Effector memory CD8-positive, alpha-beta T cell (primary cell): Measurements from ENCODE around the gene C21orf91.

ENCODE experiments used
- ATAC-seq: fragments of 150-1000 bp; cut with Tn5 transposase; replicated peaks from 2 replicates; pipeline ENCODE4 v1.10.0; 2021; ENCODE audit warnings: mild to moderate bottlenecking, moderate library complexity
- DNase-seq, 3 experiments: peaks; one replicate each; pipeline ENCODE4 v3.0.0; 2021
- H3K27ac Mint-ChIP-seq, 2 donors: one replicate each; pipeline ENCODE4 v1.8.0; 2022; ENCODE audit warnings: mild to moderate bottlenecking in 2 of 2, mixed read lengths in 2 of 2, moderate library complexity in 2 of 2
- H3K27me3 Mint-ChIP-seq, 2 donors: one replicate each; pipeline ENCODE4 v1.8.0; 2022; ENCODE audit warnings: mixed read lengths in 2 of 2
- H3K36me3 Mint-ChIP-seq: one replicate; pipeline ENCODE4 v1.8.0; 2022; ENCODE audit warnings: mild to moderate bottlenecking, moderate library complexity, mixed read lengths; ENCODE audit not compliant: insufficient read depth
- H3K4me1 Mint-ChIP-seq, 2 donors: one replicate each; pipeline ENCODE4 v1.8.0; 2022; ENCODE audit warnings: low read depth in 2 of 2, mixed read lengths in 2 of 2
- H3K4me3 Mint-ChIP-seq, 2 donors: one replicate each; pipeline ENCODE4 v1.8.0; 2022; ENCODE audit warnings: mild to moderate bottlenecking in 2 of 2, mixed read lengths in 2 of 2, moderate library complexity in 2 of 2
- H3K9me3 Mint-ChIP-seq, 2 donors: one replicate each; pipeline ENCODE4 v1.8.0; 2022; ENCODE audit warnings: mixed read lengths in 2 of 2
- total RNA-seq, 9 experiments: gene quantifications; one replicate each; lab custom pipeline; 2026; lab: John Stamatoyannopoulos, UW

C21orf91 gene
- 45.7 to 90.0 (median 74.8) reads per million in 9 experiments for total RNA-seq

- Mint-ChIP-seq H3K27ac (peak within 1 kb of the TSS; percentile 97), H3K9me3 (no peaks in the 10 kb centered on the region), H3K36me3 (peaks cover 54% of the 10 kb centered on the region), H3K27me3 (no peaks in the 10 kb centered on the region), H3K4me3 (peak within 1 kb of the TSS; percentile 83 to 86), H3K4me1 (peaks cover 24 to 42% of the 10 kb centered on the region in 2 donors)
- ATAC-seq (peak; percentile 85), DNase-seq (peak; percentile 80 to 86 (median 83))
These were observed at the start of gene C21orf91 for GRCh38 chr21:17819114-17819876. Gene C21orf91, minus strand, starts transcription at chr21:17819356. Its CDS starts 1,038 bp downstream, at chr21:17818318.

DNA sequence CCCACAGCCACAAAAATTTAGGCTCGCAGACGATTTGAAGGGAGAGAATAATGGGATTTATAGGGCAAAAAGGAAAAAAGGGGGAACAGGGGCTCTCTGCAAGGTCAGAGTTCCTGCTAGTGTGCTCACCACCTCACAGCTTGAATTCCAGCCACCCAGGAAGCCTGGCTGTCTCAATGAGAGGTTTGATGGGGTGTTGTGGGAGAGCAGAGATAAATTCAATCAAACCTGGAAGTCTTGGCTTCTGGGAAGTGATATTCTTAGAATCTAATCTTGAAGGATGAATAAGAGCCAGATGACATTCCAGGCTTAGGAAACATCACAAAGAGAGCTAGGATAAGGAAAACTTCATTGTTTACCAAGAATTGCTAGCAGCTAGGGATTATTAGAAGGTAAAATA is 47.4 kb upstream of the C21orf91 start:
- H3K36me3 Mint-ChIP-seq = no peaks in the 10 kb centered on the region
- H3K27me3 Mint-ChIP-seq = no peaks in the 10 kb centered on the region
- H3K9me3 Mint-ChIP-seq = no peaks in the 10 kb centered on the region
- ATAC-seq (no peak), DNase-seq (no peak)
- no peaks in the 10 kb centered on the region for H3K4me1 Mint-ChIP-seq
- H3K4me3 Mint-ChIP-seq = no peak overlapping the region
- no peak overlapping the region for H3K27ac Mint-ChIP-seq

DNA sequence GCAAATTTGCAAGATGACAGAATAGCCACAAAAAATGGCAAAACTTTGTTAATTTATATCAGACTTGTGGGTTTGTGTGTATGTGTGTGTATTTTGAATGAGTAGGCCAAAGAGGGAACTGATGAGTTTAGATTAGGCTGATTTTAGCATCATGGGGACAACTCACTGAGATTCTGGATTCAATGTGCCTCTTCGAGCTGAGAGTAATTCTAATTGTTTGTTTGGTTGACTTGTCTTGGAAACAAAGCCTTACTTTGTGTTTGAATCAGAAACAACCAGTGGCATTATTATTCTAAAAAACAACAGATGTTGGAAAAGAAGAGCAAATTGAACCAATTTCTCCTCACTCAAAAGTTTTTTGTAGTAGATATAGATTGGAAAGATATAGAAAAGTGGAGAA is 40.5 kb upstream of the C21orf91 start:
- no peak for ATAC-seq
- Mint-ChIP-seq H3K4me1 (peaks cover 0 to 2% of the 10 kb centered on the region in 2 donors), H3K27ac (peak overlapping the region in 1 of 2 donors; percentile 42), H3K9me3 (no peaks in the 10 kb centered on the region), H3K36me3 (peaks cover 2% of the 10 kb centered on the region), H3K27me3 (peaks cover 0 to 6% of the 10 kb centered on the region in 2 donors), H3K4me3 (no peak overlapping the region)
- no peak for DNase-seq

GRCh38 chr21:17858747-17859146 is 39.6 kb upstream of the C21orf91 start:
- DNase-seq = no peak
- H3K9me3 Mint-ChIP-seq = no peaks in the 10 kb centered on the region
- ATAC-seq = no peak
- H3K27me3 Mint-ChIP-seq = peaks cover 0 to 7% of the 10 kb centered on the region in 2 donors
- H3K4me3 Mint-ChIP-seq = no peak overlapping the region
- peaks cover 2% of the 10 kb centered on the region for H3K36me3 Mint-ChIP-seq
- no peak overlapping the region for H3K27ac Mint-ChIP-seq
- H3K4me1 Mint-ChIP-seq = peaks cover 0 to 2% of the 10 kb centered on the region in 2 donors

DNA sequence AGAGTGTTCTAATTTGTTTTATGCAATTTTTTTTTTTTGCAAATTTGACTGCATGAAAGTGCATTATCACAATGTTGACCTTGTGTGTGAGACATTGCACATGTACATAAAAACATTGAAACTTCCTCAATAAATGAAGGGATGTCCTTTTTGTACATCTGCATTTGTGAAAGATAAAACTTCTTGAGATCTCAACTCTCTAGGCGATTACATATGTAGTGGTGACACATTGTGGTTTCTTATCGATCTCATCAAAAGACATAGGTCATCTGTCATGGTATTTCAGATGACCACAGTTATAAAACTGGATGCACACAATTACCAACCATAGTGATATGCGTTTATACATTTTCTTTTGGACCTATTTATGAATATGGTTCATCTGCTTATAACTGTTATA is 35.6 kb upstream of the C21orf91 start:
- Mint-ChIP-seq H3K4me1 (peaks cover 0 to 4% of the 10 kb centered on the region in 2 donors), H3K9me3 (no peaks in the 10 kb centered on the region), H3K4me3 (no peak overlapping the region), H3K27ac (no peak overlapping the region), H3K36me3 (no peaks in the 10 kb centered on the region), H3K27me3 (peaks cover 0 to 8% of the 10 kb centered on the region in 2 donors)
- no peak for ATAC-seq
- DNase-seq = no peak

GRCh38 chr21:17853393-17854275 is 34.5 kb upstream of the C21orf91 start:
- Mint-ChIP-seq H3K27me3 (peaks cover 0 to 6% of the 10 kb centered on the region in 2 donors), H3K9me3 (no peaks in the 10 kb centered on the region)
- ATAC-seq = no peak

GRCh38 chr21:17848228-17848627 is 29.1 kb upstream of the C21orf91 start:
- H3K36me3 Mint-ChIP-seq = no peaks in the 10 kb centered on the region
- DNase-seq (no peak), ATAC-seq (no peak)
- no peaks in the 10 kb centered on the region for H3K9me3 Mint-ChIP-seq
- H3K27ac Mint-ChIP-seq = no peak overlapping the region
- H3K4me1 Mint-ChIP-seq = no peaks in the 10 kb centered on the region
- H3K4me3 Mint-ChIP-seq = no peak overlapping the region
- no peaks in the 10 kb centered on the region for H3K27me3 Mint-ChIP-seq

More at GRCh38 chr21:17853393-17854275, 34.5 kb upstream of the C21orf91 start:
- H3K4me1 Mint-ChIP-seq = peaks cover 0 to 4% of the 10 kb centered on the region in 2 donors
- no peaks in the 10 kb centered on the region for H3K36me3 Mint-ChIP-seq
- DNase-seq = no peak
- no peak overlapping the region for H3K4me3 Mint-ChIP-seq
- H3K27ac Mint-ChIP-seq = no peak overlapping the region

- DNase-seq = no peak
- peaks cover 0 to 1% of the 10 kb centered on the region in 2 donors for H3K4me1 Mint-ChIP-seq
- ATAC-seq = no peak
- H3K4me3 Mint-ChIP-seq = no peak overlapping the region
- H3K27me3 Mint-ChIP-seq = no peaks in the 10 kb centered on the region
- no peaks in the 10 kb centered on the region for H3K9me3 Mint-ChIP-seq
- peaks cover 2% of the 10 kb centered on the region for H3K36me3 Mint-ChIP-seq
- H3K27ac Mint-ChIP-seq = no peak overlapping the region
These were observed 21.9 kb upstream of the C21orf91 start for GRCh38 chr21:17841103-17841502.

- ATAC-seq (no peak), DNase-seq (no peak)
- Mint-ChIP-seq H3K27me3 (no peaks in the 10 kb centered on the region), H3K9me3 (no peaks in the 10 kb centered on the region), H3K4me1 (peaks cover 0 to 1% of the 10 kb centered on the region in 2 donors), H3K27ac (no peak overlapping the region), H3K36me3 (peaks cover 2% of the 10 kb centered on the region), H3K4me3 (no peak overlapping the region)
These were observed 15.6 kb upstream of the C21orf91 start for GRCh38 chr21:17834639-17835354.

GRCh38 chr21:17829472-17829871 is 10.3 kb upstream of the C21orf91 start:
- no peak for DNase-seq
- Mint-ChIP-seq H3K27me3 (no peaks in the 10 kb centered on the region), H3K4me1 (no peaks in the 10 kb centered on the region), H3K27ac (peak overlapping the region in 1 of 2 donors; percentile 17), H3K4me3 (no peak overlapping the region), H3K36me3 (no peaks in the 10 kb centered on the region), H3K9me3 (peaks cover 3 to 9% of the 10 kb centered on the region in 2 donors)
- no peak for ATAC-seq

GRCh38 chr21:17828223-17828622 is 9.1 kb upstream of the C21orf91 start:
- H3K9me3 Mint-ChIP-seq = peaks cover 3 to 9% of the 10 kb centered on the region in 2 donors
- H3K27ac Mint-ChIP-seq = peak overlapping the region in 1 of 2 donors; percentile 67

DNA sequence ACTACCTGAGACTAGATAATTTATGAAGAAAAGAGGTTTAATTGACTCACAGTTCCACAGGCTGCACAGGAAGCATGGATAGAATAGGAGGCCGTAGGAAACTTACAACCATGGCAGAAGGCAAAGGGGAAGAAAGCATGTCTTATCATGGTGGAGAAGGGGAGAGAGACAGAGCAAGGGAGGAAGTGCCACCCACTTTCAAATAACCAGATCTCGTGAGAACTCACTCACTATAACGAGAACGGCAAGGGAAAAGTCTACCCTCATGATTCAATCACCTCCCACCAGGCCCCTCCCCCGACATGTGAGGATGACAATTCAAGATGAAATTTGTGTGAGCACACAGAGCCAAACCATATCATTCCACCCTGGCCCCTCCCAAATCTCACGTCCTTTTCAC is 4.7 kb upstream of the C21orf91 start:
- H3K27ac Mint-ChIP-seq = no peak overlapping the region
- H3K9me3 Mint-ChIP-seq = peaks cover 3 to 9% of the 10 kb centered on the region in 2 donors
- no peaks in the 10 kb centered on the region for H3K27me3 Mint-ChIP-seq
- H3K4me1 Mint-ChIP-seq = peaks cover 8 to 14% of the 10 kb centered on the region in 2 donors
- no peak for DNase-seq
- peaks cover 15% of the 10 kb centered on the region for H3K36me3 Mint-ChIP-seq
- H3K4me3 Mint-ChIP-seq = no peak overlapping the region
- no peak for ATAC-seq

More at GRCh38 chr21:17828223-17828622, 9.1 kb upstream of the C21orf91 start:
- Mint-ChIP-seq H3K4me3 (no peak overlapping the region), H3K27me3 (no peaks in the 10 kb centered on the region), H3K36me3 (no peaks in the 10 kb centered on the region), H3K4me1 (no peaks in the 10 kb centered on the region)
- DNase-seq (no peak), ATAC-seq (no peak)

GRCh38 chr21:17821121-17821520 is 2.0 kb upstream of the C21orf91 start:
- Mint-ChIP-seq H3K4me3 (peak overlapping the region; percentile 83 to 86), H3K27ac (peak overlapping the region; percentile 97), H3K9me3 (peaks cover 3 to 9% of the 10 kb centered on the region in 2 donors), H3K4me1 (peaks cover 16 to 29% of the 10 kb centered on the region in 2 donors), H3K36me3 (peaks cover 38% of the 10 kb centered on the region), H3K27me3 (no peaks in the 10 kb centered on the region)
- DNase-seq (no peak), ATAC-seq (no peak)
